Epithelial cell of esophagus (primary cell): ENCODE measurements around the gene SHB.

Source experiments
- DNase-seq: peaks from one replicate; pipeline ENCODE4 v3.0.0; 2010; ENCODE audit warnings: low read depth
- H3K4me3 ChIP-seq: 2 replicates; pipeline ENCODE4 v1.5.1; 2011; ENCODE audit warnings: mild to moderate bottlenecking, low read length, control low read depth
- TF ChIP-seq, protein P1 (sequence below): IDR thresholded peaks from 2 replicates; pipeline ENCODE4 v1.5.1; 2011; ENCODE audit warnings: low read depth, mild to moderate bottlenecking, low read length, control low read depth, inconsistent platforms; ENCODE audit not compliant: insufficient read depth; ENCODE audit errors: missing control alignments

Gene SHB

DNA sequence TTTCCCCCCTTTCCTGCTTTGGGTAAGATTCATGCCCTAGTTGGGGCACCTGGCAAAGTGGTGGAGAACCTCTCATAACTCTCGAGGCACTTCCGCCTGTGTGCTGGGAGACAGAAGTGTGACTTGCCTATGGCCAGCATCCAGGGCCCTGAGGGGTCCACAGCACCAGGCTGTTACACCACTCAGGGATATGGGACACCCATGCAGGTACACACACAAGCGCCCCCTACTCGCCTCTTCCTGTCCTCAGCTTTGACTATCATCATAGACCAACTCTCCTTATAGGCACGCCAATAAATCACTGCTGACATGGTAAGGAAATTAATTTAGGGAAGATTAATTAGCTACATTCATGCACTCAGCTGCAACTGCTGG, 45.4 kb downstream of the SHB start:
- no peak overlapping the region for H3K4me3 ChIP-seq
- no peak for DNase-seq
- TF ChIP-seq, protein P1, sequence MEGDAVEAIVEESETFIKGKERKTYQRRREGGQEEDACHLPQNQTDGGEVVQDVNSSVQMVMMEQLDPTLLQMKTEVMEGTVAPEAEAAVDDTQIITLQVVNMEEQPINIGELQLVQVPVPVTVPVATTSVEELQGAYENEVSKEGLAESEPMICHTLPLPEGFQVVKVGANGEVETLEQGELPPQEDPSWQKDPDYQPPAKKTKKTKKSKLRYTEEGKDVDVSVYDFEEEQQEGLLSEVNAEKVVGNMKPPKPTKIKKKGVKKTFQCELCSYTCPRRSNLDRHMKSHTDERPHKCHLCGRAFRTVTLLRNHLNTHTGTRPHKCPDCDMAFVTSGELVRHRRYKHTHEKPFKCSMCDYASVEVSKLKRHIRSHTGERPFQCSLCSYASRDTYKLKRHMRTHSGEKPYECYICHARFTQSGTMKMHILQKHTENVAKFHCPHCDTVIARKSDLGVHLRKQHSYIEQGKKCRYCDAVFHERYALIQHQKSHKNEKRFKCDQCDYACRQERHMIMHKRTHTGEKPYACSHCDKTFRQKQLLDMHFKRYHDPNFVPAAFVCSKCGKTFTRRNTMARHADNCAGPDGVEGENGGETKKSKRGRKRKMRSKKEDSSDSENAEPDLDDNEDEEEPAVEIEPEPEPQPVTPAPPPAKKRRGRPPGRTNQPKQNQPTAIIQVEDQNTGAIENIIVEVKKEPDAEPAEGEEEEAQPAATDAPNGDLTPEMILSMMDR, result no peak

DNA sequence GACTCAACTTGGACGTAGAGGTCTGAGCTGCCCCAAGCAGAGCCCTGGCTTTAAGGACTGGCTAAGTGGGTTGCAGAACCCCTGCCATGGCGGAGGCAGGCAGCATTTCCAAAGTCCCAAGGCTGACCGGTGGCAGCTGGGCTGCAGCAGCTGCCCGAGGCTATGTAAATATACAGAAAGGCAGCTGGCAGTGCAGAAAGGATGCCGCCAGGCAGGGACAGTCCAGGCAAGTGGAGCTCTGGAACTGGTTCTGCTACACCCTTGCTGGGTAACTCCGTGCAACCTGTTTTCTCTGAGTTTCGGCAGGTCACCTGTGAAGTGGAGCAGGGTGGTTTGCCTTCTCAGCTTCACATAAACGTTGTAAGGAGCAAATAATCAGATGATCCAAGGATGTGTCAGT, 46.0 kb downstream of the SHB start:
- no peak overlapping the region for H3K4me3 ChIP-seq
- DNase-seq, result peak; percentile 80
- TF ChIP-seq, protein P1, result no peak

DNA sequence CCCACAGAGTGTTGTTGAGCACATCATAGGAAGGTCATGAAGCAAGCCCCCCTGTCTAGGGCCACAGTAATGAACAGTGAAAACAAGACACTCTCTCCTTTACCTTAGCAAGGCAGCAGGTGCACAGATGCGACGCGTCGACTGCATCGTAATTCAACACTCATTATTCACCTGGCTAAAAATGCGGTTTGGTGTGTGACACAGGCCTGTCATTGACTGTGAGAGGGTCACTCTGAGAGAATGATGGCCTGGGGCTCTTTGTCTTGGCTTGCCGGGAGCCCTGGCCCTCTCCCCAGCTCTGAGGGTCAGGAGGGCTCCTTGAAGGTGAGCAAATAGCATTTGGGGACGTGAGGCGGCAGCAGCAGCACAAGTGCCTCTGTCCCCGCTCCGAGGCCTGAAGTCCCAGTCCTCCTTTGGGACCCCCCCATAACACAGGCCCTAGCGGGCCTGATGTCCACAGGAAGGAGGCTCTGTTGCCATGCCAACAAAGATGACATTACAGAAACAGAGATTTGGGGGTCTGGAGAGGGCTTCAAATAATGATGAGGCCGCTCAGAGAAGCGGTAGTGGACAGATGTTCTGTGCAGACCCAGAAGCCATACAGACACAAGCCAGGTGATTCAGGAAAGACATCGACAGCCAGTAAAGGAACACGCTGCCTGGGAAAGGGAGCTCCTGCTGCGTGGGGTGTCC, 46.7 kb downstream of the SHB start:
- H3K4me3 ChIP-seq, result no peak overlapping the region
- TF ChIP-seq, protein P1, result no peak
- DNase-seq, result no peak

DNA sequence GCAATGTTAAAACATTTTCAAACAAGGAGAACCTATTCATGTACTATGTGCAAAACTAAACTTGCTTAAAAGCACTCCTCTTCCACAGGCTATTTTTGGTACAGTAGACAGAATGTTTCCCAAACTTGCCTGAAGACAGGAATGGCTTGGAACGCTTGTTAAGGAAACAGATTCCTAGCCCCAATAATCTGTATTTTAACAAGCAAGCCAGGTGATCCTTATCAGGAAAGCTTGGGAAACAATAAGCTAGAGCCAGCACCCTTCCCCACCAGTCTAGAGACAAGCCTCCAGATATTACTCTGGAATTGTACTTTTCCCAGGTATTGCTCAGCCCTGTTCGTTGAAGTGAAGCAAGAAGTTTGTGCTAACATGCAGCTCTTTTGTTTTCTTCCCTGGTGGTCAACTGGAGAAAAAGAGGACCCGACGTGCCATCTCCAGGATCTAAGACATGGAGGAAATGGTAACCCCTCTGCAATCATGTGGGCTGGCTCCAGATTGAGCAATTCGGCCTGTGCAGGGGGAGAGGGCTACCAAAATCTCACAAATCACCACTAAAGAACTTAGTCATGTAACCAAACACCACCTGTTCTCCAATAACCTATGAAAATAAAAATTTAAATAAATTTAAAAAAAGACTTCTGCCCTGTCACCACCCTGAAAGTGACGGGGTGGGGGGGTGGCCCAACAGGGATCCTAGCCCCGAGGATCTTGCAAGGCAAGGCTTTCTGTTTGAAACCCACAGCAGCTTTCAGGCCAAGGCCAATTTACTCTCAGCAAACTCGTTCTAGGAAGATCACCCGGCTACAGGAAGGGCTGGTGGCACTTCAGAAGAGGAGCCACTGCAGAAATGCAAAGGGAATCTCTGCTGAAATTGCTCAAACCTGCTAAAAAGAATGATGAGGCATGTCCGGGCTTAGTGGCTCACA, 48.6 kb downstream of the SHB start:
- no peak overlapping the region for H3K4me3 ChIP-seq
- no peak for DNase-seq
- TF ChIP-seq, protein P1, result no peak

DNA sequence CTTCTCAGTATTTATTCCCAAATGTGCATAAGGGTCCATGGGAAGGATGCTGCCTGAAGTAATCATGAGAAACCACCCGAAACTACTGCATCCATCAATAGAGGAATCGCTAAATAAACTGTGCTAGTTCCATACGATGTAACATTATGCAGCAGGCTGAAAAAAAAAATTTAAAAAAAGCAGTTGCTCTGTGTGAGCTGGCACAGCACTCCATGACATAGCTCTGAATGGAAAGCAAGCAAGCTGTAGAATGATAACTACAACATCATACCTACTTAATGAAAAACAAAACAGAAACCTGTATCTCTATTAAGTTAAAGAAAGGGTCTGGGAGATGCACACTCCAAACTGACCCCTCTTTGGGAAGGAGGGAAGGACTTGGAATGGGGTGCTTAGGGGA, 49.3 kb downstream of the SHB start:
- no peak overlapping the region for H3K4me3 ChIP-seq
- no peak for DNase-seq
- TF ChIP-seq, protein P1, result no peak

DNA sequence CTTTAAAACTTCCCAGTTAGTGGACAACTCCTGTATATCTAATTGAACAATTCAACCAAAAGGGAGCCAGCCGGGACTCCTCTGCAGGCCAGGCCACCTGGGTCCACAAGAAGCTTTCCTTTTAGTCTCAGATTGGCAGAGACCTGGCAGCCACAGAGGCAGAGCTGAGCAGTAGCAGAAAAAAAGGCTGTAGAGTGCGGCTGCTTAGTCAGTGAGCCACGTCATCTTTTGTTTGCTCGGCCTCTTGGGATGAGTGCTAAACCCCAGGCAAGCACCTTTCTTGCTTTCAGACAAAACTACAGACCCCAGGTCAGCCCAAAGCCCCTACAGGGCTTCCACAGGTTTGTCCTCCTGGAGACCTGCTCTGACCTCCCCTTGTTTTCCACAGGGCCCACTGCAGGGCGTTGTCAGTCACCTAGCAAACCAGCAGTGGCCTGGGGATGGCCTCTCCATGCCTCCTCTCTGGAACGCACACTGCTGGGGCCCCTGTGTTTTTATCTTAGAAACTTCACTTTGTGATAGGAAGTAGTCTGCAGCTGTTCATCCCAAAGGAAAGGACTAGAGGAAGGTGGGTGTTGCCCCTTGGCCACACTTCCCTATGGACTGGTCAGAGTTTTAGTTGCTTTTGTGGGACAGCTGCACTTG, 49.9 kb downstream of the SHB start:
- TF ChIP-seq, protein P1, result no peak
- peak; percentile 85 for DNase-seq
- H3K4me3 ChIP-seq, result no peak overlapping the region
